NCI-H1694 treated with DMSO at 0.1 percent for 48 hours (cell line): ENCODE data around the gene LCP2.
"Not testable (repeated sequence)": the region's sequence is repeated elsewhere in the genome, so short reads cannot be mapped to it uniquely, and the experiment has no call there.

Source experiments
- DNase-seq: peaks from one replicate; lab custom pipeline; 2025; lab: John Stamatoyannopoulos, UW

LCP2 gene

GRCh38 chr5:170273968-170274710, 23.4 kb downstream of the LCP2 start:
- DNase-seq: peak; percentile 7

GRCh38 chr5:170270293-170271069, 27.1 kb downstream of the LCP2 start:
- no peak for DNase-seq

- no peak for DNase-seq
Observed at GRCh38 chr5:170269579-170269978, 28.0 kb downstream of the LCP2 start.

DNA sequence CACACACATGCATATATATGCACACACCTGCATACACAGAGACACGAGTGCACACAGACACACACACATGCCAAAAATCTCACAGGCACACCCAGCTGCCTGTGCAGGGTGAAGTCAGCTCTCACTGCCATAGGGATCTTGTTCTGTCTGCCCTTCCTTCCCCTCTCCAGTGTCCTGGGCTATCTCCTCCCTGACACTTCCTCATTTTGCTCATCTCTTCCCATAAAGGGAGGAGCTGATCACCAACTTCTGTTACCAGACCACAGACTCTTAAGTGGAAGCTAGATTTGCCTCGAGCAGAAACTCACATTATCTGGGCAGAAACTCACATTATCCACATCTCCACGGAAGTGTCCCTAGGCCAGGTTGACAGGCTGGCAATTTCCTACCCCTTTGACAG, 28.7 kb downstream of the LCP2 start:
- no peak for DNase-seq

DNA sequence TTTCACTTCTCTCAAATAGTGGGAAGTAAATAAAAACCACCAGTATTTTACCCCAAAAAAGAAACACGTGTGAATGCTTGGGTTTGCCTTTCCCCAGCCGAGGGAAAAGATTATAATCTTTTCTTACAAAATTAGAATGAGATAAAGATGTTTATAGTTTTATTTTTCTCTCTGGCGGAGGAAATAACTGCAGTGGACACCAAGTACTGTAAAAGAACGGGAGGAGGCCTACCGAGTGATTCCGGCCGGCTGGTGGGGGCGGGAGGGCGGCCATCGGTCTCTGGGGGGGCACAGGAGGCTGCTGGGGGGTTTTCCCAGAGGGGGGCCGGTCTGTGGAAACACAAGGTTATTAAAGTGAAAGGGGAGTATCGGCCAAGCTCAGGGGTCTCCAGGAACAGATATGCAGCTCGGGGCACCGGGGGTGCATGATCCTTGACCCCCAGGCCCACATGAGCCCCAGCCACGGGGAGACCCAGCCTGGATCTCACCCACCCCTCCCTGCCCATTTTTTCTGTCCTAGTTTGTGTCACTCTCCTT, 29.4 kb downstream of the LCP2 start:
- no peak for DNase-seq

DNA sequence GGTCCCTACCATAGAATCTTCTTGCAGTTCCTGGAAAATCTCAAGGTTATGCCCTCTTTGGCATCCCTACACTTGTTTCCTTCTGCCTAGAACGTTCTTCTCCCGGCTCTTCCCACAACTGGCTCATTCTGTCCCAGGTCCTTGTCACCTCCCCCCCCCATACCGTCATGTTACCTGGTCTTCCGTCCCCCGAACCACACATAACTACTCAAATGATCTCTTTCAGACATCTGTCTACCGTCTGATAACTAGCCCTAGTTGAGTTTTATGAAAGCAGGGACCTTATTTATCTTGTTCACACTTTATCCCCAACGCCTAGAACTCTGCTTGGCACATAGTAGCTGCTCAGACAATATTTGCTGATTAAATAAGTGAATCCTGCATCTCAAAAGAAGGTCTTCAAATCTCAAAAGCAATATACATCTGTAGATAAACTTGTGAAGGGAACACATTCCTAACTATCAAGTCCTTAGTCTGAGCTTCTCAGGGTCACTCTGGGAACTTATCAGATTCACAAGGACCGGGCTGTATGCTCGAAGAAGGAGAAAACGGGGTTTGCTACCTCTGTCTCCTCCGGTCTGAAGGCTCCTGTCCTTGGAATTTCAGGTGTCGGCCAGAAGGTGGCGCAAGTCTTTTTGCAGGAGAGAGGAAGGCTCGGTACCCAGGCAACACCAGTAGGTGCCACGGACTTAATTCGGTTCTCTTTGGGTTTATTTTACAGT, 30.0 kb downstream of the LCP2 start:
- DNase-seq: peak; percentile 58

DNA sequence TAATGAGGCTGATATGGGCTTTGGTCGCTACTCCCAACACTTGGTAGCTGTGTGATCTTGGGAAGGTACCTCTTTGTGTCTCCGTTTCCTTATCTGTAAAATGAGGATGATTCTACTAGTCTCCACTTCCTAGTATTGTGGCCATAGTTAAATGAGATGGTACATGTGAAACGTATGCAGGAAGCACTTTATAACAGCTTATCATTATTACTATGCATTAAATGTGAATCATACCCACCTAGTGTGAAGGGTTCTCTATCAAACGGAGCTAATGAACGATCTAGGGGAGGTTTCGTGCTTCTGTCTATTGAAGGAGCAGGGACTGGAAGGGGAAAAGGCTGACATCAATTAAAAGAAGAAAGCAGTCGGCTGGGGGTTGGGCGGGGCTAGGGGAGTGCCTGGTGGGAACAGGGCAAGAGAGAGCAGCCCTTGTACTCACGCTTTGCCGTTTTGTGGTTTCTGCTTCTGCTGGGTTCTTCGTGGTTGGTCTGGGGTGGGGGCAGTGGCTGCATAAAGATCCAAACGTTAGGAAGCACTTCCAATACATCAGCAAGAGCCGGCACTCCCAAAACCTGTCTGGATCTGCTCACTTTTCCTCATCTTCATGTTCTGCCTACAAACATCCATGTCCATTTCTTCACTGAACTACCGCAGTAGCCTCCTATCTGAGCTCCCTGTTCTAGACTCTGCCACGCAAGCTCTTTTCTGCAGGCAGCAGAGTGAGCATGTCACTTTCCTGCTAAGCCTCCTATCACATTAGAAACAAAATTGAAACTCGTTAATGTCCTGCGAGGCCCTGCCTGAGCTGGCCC, 30.8 kb downstream of the LCP2 start:
- no peak for DNase-seq

GRCh38 chr5:170265522-170265921, 32.1 kb downstream of the LCP2 start:
- no peak for DNase-seq

DNA sequence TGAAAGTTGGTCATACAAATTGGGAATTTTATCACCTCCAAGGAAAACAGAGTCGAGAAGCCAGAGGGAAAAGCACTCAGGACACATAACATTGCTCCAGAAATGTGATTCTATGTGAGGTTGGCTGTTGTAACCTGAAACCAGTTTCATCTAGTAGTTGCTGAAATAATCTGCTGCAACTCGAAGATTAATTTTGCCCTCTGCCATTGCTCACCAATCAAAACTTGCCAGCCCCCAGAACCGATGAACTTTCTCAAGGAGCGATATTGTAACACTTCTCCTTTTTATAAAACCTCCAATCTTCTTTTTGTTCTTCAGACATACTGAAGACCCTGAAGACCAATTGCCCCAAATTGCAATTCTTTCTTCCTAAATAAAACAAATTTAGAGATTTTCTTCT, 33.7 kb downstream of the LCP2 start:
- no peak for DNase-seq

DNA sequence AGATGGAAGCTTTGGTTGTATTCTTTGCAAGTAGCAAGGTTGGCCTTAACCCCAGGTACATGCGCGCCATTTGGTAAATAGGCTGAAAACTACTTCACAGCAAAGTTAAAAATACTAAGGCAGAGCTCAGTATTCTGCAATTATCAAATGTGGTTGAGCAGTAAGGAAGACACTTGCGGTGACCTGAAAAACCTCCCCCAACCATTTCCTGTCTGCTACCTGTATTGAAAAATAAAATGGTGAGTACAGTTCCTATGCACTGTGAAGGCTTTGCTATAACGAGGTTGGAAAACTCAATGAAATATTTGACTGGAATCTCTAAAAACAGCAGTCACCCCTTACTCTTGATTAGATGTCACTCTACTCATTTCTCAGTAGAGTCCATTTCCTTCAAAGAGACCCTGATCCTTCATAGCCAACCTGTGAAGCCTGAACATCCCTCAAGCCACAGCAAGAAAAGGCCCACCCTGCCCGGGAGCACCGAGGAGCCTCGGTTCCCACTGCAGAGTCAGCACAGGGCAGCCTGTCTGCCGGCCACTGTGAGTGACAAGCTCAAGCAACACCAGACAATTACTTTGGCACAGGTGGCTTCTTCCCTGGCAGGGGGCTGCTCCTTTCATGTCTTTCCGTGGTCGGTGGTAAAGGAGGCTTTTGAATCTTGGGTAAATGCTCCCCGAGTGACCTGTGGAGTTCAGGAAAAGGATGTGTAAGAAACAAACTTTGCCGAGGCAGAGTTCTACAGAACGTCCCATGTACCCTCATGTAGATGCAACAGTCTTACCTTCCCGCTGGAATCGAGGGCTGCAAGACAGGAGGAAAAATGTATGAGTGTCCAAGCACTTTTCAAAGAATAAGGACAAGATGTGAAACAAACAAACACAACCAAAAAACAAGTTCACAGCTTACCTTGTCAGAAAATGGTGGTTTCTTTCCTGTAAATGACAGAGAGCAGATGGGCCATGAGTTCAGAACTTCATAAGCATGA, 35.2 kb downstream of the LCP2 start:
- no peak for DNase-seq

DNA sequence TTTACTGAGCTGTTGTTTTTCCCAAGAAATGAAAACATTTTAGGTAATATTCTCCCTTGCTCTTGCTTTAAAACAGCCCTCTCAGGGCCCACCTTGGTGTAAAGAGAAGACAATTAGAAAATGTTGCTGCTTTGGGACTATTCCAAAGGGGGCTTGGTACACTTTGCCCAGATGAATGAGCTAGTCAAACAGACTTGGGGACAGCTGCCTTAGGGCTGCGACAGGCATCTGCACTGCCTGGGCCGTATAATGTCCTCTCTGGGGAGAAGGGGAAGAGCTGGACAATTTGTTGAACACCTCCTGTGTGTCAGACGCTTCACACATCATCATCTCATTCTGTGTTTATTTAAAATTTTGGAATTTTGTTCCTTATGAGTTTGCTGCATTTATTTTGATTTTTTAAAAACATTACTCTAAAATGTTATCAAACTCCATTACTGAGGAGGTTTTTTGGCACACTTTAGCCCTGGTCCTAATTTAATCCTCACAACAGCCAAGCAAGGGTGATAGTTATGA, 36.0 kb downstream of the LCP2 start:
- no peak for DNase-seq

GRCh38 chr5:170257370-170257769, 40.2 kb downstream of the LCP2 start:
- no peak for DNase-seq

GRCh38 chr5:170256571-170256970, 41.0 kb downstream of the LCP2 start:
- DNase-seq: no peak

DNA sequence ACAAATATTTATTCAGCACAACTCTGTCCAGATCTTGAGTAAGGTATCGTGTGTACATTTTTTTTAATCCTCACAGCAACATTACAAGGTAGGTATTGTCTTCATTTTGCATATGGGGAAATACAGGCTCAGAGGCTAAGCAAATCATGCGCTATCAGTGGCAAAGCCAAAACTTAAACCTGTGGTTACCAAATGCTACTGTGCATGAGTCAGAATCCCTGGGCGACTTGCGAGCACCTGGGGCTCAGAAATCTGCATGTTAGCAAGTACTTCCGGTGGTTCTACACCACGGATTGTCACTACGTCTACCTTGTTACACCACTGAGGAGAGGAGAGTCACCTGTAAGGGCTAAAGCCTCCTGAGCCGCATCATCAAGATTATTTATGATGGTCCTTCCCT, 43.5 kb downstream of the LCP2 start:
- DNase-seq: no peak

- no peak for DNase-seq
Observed at GRCh38 chr5:170252720-170253350, 44.7 kb downstream of the LCP2 start.

- DNase-seq: no peak
Observed at GRCh38 chr5:170252109-170252508, 45.5 kb downstream of the LCP2 start.

DNA sequence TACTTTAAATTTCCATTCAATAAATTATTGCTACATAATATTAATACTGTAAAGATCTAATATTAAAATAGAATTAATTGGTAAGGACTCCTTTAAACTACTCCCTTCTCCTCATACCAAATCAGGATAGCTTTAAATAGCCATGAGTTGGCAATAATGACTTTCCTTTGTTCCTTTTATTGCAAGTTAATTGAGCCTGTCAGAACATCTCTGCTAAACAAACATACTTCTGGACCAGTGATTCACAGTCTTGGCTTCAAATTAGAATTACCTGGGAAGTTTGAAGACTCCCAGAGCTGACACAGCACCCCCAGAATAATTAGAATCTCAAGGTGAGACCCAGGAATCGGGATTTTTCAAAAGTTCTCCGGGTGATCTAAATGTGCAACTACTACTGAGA, 46.1 kb downstream of the LCP2 start:
- no peak for DNase-seq

DNA sequence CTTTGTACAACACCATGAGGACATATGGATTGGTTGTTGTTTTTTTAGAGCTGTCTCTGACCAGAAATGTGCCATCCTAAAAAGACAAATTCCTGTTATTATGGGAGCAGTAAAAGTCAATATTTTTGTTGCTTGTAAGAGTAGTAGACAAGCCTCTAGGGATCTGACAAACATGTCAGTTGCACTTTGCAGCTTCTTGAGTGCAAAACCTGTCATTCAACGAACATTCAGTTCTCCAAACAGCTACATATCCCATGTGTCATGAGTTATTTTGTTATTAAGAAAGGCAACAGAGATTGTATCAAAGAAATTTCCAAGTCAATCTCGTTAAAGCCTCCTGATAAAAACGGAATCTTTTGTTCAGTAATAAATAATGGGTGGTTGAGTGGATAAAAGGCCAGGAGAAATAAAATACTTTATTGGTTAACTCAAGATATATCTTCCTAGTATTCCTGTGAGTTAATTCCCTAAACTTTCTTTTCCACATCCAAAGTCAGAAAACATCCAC, 46.7 kb downstream of the LCP2 start:
- no peak for DNase-seq

DNA sequence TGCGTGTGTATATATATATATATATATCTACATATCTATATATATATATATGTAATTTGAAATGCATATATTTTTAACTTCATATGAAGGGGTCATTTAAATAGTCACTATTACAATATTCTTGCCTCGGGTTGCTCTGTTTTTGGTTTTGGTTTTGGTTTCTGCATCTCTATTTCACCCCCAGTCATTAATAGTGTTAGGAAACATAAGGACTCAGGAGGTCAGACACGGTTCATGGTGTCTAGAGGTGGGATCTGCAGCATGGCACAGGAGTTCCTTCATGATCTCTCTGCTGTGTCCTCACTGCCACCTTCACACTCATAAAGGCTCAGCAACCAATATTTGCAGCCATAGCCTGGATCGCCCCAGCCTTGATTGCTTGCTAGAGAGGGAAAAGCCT, 48.2 kb downstream of the LCP2 start:
- DNase-seq: no peak

- DNase-seq: not testable (repeated sequence)
Observed at GRCh38 chr5:170248931-170249227, 48.7 kb downstream of the LCP2 start.
